SU-DHL-6 (cell line): ENCODE measurements around the gene HECTD2.

ENCODE experiments used
- H2AFZ ChIP-seq: fragments of 200-600 bp; sonication (generic); 2 replicates; pipeline ENCODE4 v1.6.1; 2014; ENCODE audit warnings: low read depth, mild to moderate bottlenecking, moderate library complexity, mixed read lengths, antibody characterized with exemption, low read length; ENCODE audit not compliant: severe bottlenecking
- H3F3A ChIP-seq: fragments of 200-600 bp; shearing (Covaris generic); 2 replicates; pipeline ENCODE4 v1.6.0; 2016; ENCODE audit warnings: antibody characterized with exemption, mild to moderate bottlenecking; ENCODE audit not compliant: insufficient read depth
- H3K27ac ChIP-seq: fragments of 200-600 bp; sonication (generic); 2 replicates; pipeline ENCODE4 v1.5.1; 2016; ENCODE audit warnings: low read depth, mild to moderate bottlenecking, low read length, moderate library complexity, mixed read lengths
- H3K27me3 ChIP-seq: fragments of 200-600 bp; sonication (generic), shearing (Covaris generic); 2 replicates; pipeline ENCODE4 v1.6.0; 2014; ENCODE audit warnings: mild to moderate bottlenecking, low read length
- H3K36me3 ChIP-seq: fragments of 200-600 bp; sonication (generic); 2 replicates; pipeline ENCODE4 v1.6.1; 2014; ENCODE audit warnings: mild to moderate bottlenecking, low read length, mixed read lengths
- H3K4me2 ChIP-seq: fragments of 300-600, 200-600 bp; shearing (Covaris generic), sonication (generic); 2 replicates; pipeline ENCODE4 v1.6.0; 2014; ENCODE audit warnings: low read length, low read depth, mild to moderate bottlenecking; ENCODE audit not compliant: poor library complexity, severe bottlenecking
- H3K4me3 ChIP-seq: fragments of 200-600 bp; sonication (generic); 2 replicates; pipeline ENCODE4 v1.5.1; 2014; ENCODE audit warnings: antibody characterized with exemption, low read length, mild to moderate bottlenecking, mixed read lengths; ENCODE audit not compliant: insufficient read depth, poor library complexity, severe bottlenecking
- H3K79me2 ChIP-seq: fragments of 200-600 bp; sonication (generic); 2 replicates; pipeline ENCODE4 v1.6.1; 2014; ENCODE audit warnings: mild to moderate bottlenecking, low read length, moderate library complexity; ENCODE audit not compliant: insufficient read depth
- H3K9ac ChIP-seq: fragments of 200-600 bp; sonication (generic); 2 replicates; pipeline ENCODE4 v1.7.0; 2014; ENCODE audit warnings: mild to moderate bottlenecking, low read length
- H3K9me2 ChIP-seq: fragments of 200-600 bp; sonication (generic); replicated peaks from 2 replicates; pipeline ENCODE4 v1.6.1; 2014; ENCODE audit warnings: low read length; ENCODE audit not compliant: insufficient read depth
- H3K9me3 ChIP-seq: fragments of 200-600 bp; sonication (generic); 2 replicates; pipeline ENCODE4 v1.6.1; 2014; ENCODE audit warnings: low read length, mixed read lengths; ENCODE audit not compliant: insufficient read depth
- H4K20me1 ChIP-seq: fragments of 200-600 bp; sonication (generic); 2 replicates; pipeline ENCODE4 v1.6.1; 2014; ENCODE audit warnings: low read depth, mild to moderate bottlenecking, antibody characterized with exemption, low read length, moderate library complexity, mixed read lengths
- CTCF ChIP-seq: fragments of 200-600 bp; sonication (generic); IDR thresholded peaks from one replicate; pipeline ENCODE4 v1.5.1; 2017; ENCODE audit warnings: antibody characterized with exemption, mild to moderate bottlenecking, low read length, moderate library complexity; ENCODE audit not compliant: insufficient read depth, poor library complexity, severe bottlenecking
- EZH2phosphoT487 ChIP-seq: fragments of 200-600 bp; sonication (generic), shearing (Covaris generic); conservative IDR thresholded peaks from 2 replicates; pipeline ENCODE4 v1.6.1; 2018; ENCODE audit warnings: mild to moderate bottlenecking, antibody characterized with exemption, low read length, moderate library complexity, mixed read lengths

The HECTD2 gene

GRCh38 chr10:91422915-91423314, 12.8 kb downstream of the HECTD2 start:
- Histone ChIP-seq H3K9me3 (no peaks in the 10 kb centered on the region), H3K9me2 (no peaks in the 10 kb centered on the region), H3K4me3 (no peak overlapping the region), H3K27ac (no peak overlapping the region), H2AFZ (no peak overlapping the region), H3F3A (no peaks in the 10 kb centered on the region), H4K20me1 (no peaks in the 10 kb centered on the region), H3K79me2 (no peaks in the 10 kb centered on the region), H3K27me3 (no peaks in the 10 kb centered on the region), H3K36me3 (no peaks in the 10 kb centered on the region), H3K9ac (no peak overlapping the region), H3K4me2 (no peak overlapping the region)
- no peak for TF ChIP-seq CTCF
- TF ChIP-seq EZH2phosphoT487 = no peak

- H3K36me3 ChIP-seq = no peaks in the 10 kb centered on the region
- no peaks in the 10 kb centered on the region for H3K27me3 ChIP-seq
- no peak overlapping the region for H3K4me2 ChIP-seq
- TF ChIP-seq EZH2phosphoT487 = no peak
- no peak for TF ChIP-seq CTCF
- no peak overlapping the region for H3K9ac ChIP-seq
- H3K4me3 ChIP-seq = no peak overlapping the region
- H3K9me2 ChIP-seq = no peaks in the 10 kb centered on the region
- H2AFZ ChIP-seq = no peak overlapping the region
- no peaks in the 10 kb centered on the region for H3K9me3 ChIP-seq
- H3K79me2 ChIP-seq = no peaks in the 10 kb centered on the region
- H3K27ac ChIP-seq = no peak overlapping the region
- no peaks in the 10 kb centered on the region for H4K20me1 ChIP-seq
- H3F3A ChIP-seq = no peaks in the 10 kb centered on the region
Observed at GRCh38 chr10:91424016-91424415, 13.9 kb downstream of the HECTD2 start.

GRCh38 chr10:91432175-91432574, 22.0 kb downstream of the HECTD2 start:
- Histone ChIP-seq H3K4me3 (no peak overlapping the region), H3K9ac (no peak overlapping the region), H4K20me1 (no peaks in the 10 kb centered on the region), H3K27ac (no peak overlapping the region), H3K4me2 (no peak overlapping the region), H2AFZ (no peak overlapping the region), H3K27me3 (no peaks in the 10 kb centered on the region), H3K36me3 (no peaks in the 10 kb centered on the region), H3K9me2 (no peaks in the 10 kb centered on the region), H3K9me3 (no peaks in the 10 kb centered on the region), H3F3A (no peaks in the 10 kb centered on the region), H3K79me2 (no peaks in the 10 kb centered on the region)
- TF ChIP-seq EZH2phosphoT487 (no peak), CTCF (no peak)
